Heart right ventricle (tissue), 16 donors: ENCODE data around the gene EFNA5. TPM values are rescaled to one million over a fixed set of nuclear protein-coding genes. Genes with fewer than 3 reads are reported as not detected.

Experiments
- ATAC-seq, 8 donors: fragments of 200-7000 bp; cut with Tn5 transposase; one replicate each; pipeline ENCODE4 v1.9.1; 2020; ENCODE audit warnings: mild to moderate bottlenecking in 8 of 8, moderate library complexity in 8 of 8, moderate number of reproducible peaks in 1 of 8
- DNase-seq, 2 donors: peaks; one replicate each; pipeline ENCODE4 v3.0.0-alpha.2; 2020
- H3K27ac ChIP-seq, 10 donors: fragments of 200-600 bp; sonication (generic) in 2 of 10; one replicate each; pipeline versions ENCODE4 v1.5.0 to v1.8.0; 2020 to 2022; ENCODE audit warnings: mild to moderate bottlenecking in 3 of 10
- H3K27me3 ChIP-seq, 7 donors: fragments of 200-600 bp; one replicate each; pipeline ENCODE4 v1.8.0; 2021 to 2022; ENCODE audit warnings: mild to moderate bottlenecking in 2 of 7
- H3K36me3 ChIP-seq, 9 donors: fragments of 200-600 bp; sonication (generic) in 1 of 9; one replicate each; pipeline versions ENCODE4 v1.5.0 to v1.8.0; 2020 to 2022; ENCODE audit warnings: mild to moderate bottlenecking in 2 of 9
- H3K4me1 ChIP-seq, 9 donors: fragments of 200-600 bp; sonication (generic) in 1 of 9; one replicate each; pipeline versions ENCODE4 v1.5.0 to v1.8.0; 2020 to 2022; ENCODE audit warnings: mild to moderate bottlenecking in 4 of 9
- H3K4me3 ChIP-seq, 10 donors: fragments of 200-600 bp; sonication (generic) in 2 of 10; one replicate each; pipeline versions ENCODE4 v1.5.0 to v1.8.0; 2020 to 2022; ENCODE audit warnings: mild to moderate bottlenecking in 7 of 10, moderate library complexity in 2 of 10
- H3K9me3 ChIP-seq, 11 donors: fragments of 200-600 bp in 10 of 11; sonication (generic) in 2 of 11; one replicate each; pipeline versions ENCODE4 v1.5.0 to v1.8.0; 2013 to 2022; ENCODE audit warnings: mild to moderate bottlenecking in 2 of 11, control low read depth in 1 of 11, moderate library complexity in 1 of 11
- WGBS, 2 donors: extraction: QIAGEN DNeasy Blood & Tissue Kit; methylation state at CpG; one replicate each; pipeline ENCODE4 v1.1.7; 2013; ENCODE audit warnings: inconsistent platforms in 1 of 2; 5-methylcytosine and 5-hydroxymethylcytosine counted together
- intact Hi-C, 10 donors: fragments of 100-400 bp; cut with DNase I; formaldehyde crosslinking; loops; one replicate each; pipeline versions ENCODE4 v1.11.1 to v1.14.2; 2022
- polyA plus RNA-seq, 2 donors: library from polyadenylated mRNA; stranded (reverse); fragments of 200-250 nt; gene quantifications; one replicate each; pipeline ENCODE4 v1.2.3, GENCODE V29; 2013
- total RNA-seq, 10 donors: library from RNA; stranded (reverse); fragmentation: NEBNext Ultra II Directional in 3 of 10; extraction: Animal tissue kit (Norgen Biotek cat#: 25700) in 3 of 10; gene quantifications; one replicate each; pipeline versions ENCODE4 v1.2.1 to v1.2.4, GENCODE V29; 2021 to 2023
- TF ChIP-seq, protein P1 (sequence below), 9 donors: fragments of 200-600 bp; sonication (generic) in 2 of 9; IDR thresholded peaks; one replicate each; pipeline versions ENCODE4 v1.5.0 to v1.8.0; 2021 to 2022; ENCODE audit warnings: antibody characterized with exemption in 9 of 9, mild to moderate bottlenecking in 5 of 9, moderate library complexity in 1 of 9
- donor health status: Arrhythmogenic right ventricular cardiomyopathy.
- donor health status: ischemic (EF 13 %, LVEDD 7.1; RV severe dilation, severe dysfunction).
- donor health status: healthy with polysubstance abuse.
- donor health status: DM: no; HTN: yes; CAD: no.
- donor health status: DM: no; HTN: no; CAD: no.
- donor health status: ischemic (EF 25% LVEDD 6.9; RV normal size, moderate dysfunction).
- donor health status: ischemic (EF 25% LVEDD 5.7; RV mildly dilated, moderate dysfunction).
- donor health status: healthy.
- donor health status: DM: yes; HTN: yes; CAD: no.
- donor health status: Ischemic cardiomyopathy.
- donor health status: ischemic (EF 35%, LVEDD 5.7; RV mildly dilated, moderate dysfunction).
- donor health status: nonischemic (EF 11% LVEDD 7.7; RV severe dilation, severe dysfunction).
- donor health status: DM: yes; HTN: yes; CAD: no.
- donor health status: PGD.
- donor health status: ischemic (EF 29% LVEDD 5.4; RV normal size, mild dysfunction).
- donor health status: nonischemic (EF 23%, LVEDD 6.1; RV moderate dilation, normal function).

The EFNA5 gene
- total and polyA plus RNA-seq, 12 donors = 6.9 to 49.4 (median 33.9) TPM

DNA sequence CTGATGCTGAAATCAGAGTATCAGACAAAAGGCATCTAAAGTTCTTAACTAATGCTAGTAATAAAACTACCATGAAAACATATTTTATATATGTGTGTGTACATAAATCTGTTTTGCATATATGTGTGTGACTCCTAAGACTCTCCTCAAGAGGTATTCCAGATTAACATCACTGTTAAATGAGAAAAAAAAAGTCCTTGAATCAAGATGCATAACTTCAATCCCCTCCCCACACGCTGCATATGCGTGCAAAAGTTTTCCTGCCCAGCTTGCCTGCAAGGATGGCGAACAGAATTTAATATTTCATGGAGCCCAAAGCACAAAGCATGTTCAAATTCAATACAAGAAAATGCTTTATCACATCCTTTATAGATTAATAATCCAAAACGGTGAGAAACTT lies 34.7 kb downstream of the EFNA5 start:
- no peaks in the 10 kb centered on the region for H3K27me3 ChIP-seq
- TF ChIP-seq, protein P1, sequence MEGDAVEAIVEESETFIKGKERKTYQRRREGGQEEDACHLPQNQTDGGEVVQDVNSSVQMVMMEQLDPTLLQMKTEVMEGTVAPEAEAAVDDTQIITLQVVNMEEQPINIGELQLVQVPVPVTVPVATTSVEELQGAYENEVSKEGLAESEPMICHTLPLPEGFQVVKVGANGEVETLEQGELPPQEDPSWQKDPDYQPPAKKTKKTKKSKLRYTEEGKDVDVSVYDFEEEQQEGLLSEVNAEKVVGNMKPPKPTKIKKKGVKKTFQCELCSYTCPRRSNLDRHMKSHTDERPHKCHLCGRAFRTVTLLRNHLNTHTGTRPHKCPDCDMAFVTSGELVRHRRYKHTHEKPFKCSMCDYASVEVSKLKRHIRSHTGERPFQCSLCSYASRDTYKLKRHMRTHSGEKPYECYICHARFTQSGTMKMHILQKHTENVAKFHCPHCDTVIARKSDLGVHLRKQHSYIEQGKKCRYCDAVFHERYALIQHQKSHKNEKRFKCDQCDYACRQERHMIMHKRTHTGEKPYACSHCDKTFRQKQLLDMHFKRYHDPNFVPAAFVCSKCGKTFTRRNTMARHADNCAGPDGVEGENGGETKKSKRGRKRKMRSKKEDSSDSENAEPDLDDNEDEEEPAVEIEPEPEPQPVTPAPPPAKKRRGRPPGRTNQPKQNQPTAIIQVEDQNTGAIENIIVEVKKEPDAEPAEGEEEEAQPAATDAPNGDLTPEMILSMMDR (IDR thresholded peaks at IDR 0.05) = no peak
- no peaks in the 10 kb centered on the region for H3K36me3 ChIP-seq
- H3K4me1 ChIP-seq = peaks cover 0 to 32% (median 0%) of the 10 kb centered on the region in 9 donors
- H3K27ac ChIP-seq = no peak overlapping the region
- no peaks in the 10 kb centered on the region for H3K9me3 ChIP-seq
- H3K4me3 ChIP-seq = no peak overlapping the region
- DNase-seq = no peak
- intact Hi-C loops = no loop called here
- no peak for ATAC-seq
- 75 to 82% methylated on average over 4 of the region's 4 CpGs for WGBS, 2 donors

DNA sequence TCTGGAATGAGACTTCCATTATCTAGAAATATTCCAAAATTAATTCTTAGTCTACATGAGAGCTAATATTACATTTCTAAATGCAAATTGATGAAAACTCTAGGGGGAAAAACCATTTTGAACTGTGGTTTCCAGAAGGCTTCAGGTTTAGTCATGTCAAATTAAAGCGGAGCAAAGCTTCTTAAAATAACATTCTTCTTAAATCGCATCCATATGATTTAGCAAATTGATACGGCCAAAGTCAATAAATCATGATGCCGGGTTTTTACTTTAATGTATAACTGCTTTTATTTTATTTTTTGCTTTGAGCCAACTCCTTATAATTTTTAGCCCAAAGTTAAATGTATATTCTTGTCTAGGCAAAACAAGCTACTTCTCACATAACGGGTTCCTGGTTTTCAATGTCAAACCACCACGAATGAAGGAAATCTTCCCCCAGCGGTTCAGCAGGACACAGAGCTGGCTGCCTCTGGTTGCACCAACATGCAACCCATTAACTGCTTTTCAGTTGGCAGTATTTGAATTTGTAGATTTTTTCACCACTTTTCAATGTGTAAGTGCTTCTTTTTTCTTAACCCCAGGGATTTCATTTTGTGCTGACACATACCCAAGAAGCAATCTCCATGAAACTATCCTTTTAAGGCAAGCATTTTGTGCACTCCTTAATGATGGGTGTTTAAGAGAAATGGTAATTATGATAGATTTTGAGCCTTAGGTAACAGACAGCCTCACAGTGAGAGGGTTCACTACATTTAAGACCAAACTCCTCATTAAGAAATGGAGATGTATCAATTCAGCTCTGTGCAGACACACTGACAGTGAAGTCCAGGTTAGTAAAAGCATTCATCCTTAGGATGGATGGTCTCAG lies 35.5 kb downstream of the EFNA5 start:
- H3K27ac ChIP-seq = no peak overlapping the region

DNA sequence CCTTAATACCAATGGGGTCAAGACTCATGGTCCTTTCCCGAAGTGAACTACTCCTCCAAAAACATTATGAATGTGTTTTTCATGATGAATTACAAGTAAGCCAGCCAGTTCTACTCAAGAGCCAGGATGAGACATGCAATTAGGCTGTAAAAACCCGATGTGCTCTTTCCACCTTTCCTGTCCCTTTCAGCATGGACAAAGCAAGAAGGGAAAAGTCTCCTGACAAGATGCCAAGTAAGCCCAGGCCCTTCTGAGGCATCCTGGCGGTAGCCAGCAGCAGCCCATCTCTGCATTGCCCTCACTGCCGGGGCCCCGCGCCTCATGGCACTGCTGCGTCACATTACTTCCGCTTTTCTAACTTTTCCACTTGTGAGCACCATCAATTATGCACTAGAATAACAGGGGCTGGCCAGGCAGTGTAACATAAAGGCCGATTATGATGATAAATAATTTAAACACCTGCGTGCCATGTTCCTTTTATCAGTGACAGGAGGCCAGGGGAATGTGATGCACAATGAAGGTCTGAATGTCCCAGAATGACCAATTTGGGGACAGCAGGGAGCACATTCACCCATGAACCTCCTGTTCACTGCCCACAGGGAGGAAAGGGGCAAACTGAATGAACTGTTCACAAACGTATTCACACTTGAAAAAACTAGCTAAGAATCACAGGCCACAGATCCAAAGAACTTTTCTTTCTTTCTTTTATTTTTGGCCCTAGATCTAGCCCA lies 37.4 kb downstream of the EFNA5 start:
- 78 to 86% methylated on average over 11 of the region's 11 CpGs for WGBS, 2 donors

More for the DNA sequence above, 35.5 kb downstream of the EFNA5 start:
- TF ChIP-seq, protein P1 (IDR thresholded peaks at IDR 0.05) = no peak
- ATAC-seq (no peak), DNase-seq (no peak)
- Histone ChIP-seq H3K27me3 (no peaks in the 10 kb centered on the region), H3K4me1 (peaks cover 0 to 28% (median 0%) of the 10 kb centered on the region in 9 donors), H3K4me3 (no peak overlapping the region), H3K9me3 (no peaks in the 10 kb centered on the region), H3K36me3 (no peaks in the 10 kb centered on the region)
- intact Hi-C loops = no loop called here
- WGBS, 2 donors = 89 to 91% methylated on average over 7 of the region's 7 CpGs

DNA sequence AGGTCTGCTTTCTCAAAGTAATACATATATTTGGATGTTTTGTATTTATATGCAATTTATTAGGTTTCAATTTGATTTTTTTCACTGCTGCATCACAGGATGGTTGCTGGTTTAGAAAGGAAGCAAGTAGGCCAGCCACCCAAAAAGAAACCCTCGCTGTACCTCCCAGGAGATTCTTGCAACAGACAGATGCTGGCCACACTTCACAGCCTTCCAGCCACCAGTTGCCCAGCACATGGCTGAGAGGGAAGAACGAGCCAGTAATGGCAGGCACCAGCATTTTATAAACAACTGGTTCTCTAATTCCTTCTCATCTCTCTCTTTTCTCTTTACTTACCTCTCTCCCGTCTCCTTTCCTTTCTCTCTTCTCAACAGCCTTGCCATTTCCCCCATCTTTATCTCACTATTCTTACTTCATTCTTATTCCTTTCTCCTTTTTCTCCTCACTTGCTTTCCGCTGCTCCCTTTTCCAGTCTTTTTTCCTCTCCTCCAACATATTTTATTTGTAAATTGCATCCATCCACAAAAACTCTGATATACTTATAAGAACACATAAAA lies 38.9 kb downstream of the EFNA5 start:
- H3K4me3 ChIP-seq = no peak overlapping the region
- no peak overlapping the region for H3K27ac ChIP-seq
- DNase-seq = no peak

More for the DNA sequence above, 37.4 kb downstream of the EFNA5 start:
- H3K9me3 ChIP-seq = no peaks in the 10 kb centered on the region
- no peaks in the 10 kb centered on the region for H3K36me3 ChIP-seq
- intact Hi-C loops = no loop called here
- H3K27ac ChIP-seq = no peak overlapping the region
- ATAC-seq (peak in 2 of 8 donors; percentile 29 to 38), DNase-seq (no peak)
- peaks cover 0 to 17% (median 0%) of the 10 kb centered on the region in 9 donors for H3K4me1 ChIP-seq
- H3K4me3 ChIP-seq = no peak overlapping the region
- TF ChIP-seq, protein P1 (IDR thresholded peaks at IDR 0.05) = no peak
- H3K27me3 ChIP-seq = no peaks in the 10 kb centered on the region

More for the DNA sequence above, 38.9 kb downstream of the EFNA5 start:
- Histone ChIP-seq H3K9me3 (no peaks in the 10 kb centered on the region), H3K36me3 (no peaks in the 10 kb centered on the region), H3K4me1 (peaks cover 0 to 16% (median 0%) of the 10 kb centered on the region in 9 donors), H3K27me3 (no peaks in the 10 kb centered on the region)
- intact Hi-C loops = no loop called here
- TF ChIP-seq, protein P1 (IDR thresholded peaks at IDR 0.05) = no peak
- WGBS, 2 donors = 77 to 80% methylated on average over 4 of the region's 4 CpGs
- no peak for ATAC-seq
